ENCODE measurements around the gene LIPG. TPM values are rescaled to one million over a fixed set of nuclear protein-coding genes. Genes with fewer than 3 reads are reported as not detected.

The LIPG gene
- polyA plus RNA-seq, 1 donor: 32.9 TPM

DNA sequence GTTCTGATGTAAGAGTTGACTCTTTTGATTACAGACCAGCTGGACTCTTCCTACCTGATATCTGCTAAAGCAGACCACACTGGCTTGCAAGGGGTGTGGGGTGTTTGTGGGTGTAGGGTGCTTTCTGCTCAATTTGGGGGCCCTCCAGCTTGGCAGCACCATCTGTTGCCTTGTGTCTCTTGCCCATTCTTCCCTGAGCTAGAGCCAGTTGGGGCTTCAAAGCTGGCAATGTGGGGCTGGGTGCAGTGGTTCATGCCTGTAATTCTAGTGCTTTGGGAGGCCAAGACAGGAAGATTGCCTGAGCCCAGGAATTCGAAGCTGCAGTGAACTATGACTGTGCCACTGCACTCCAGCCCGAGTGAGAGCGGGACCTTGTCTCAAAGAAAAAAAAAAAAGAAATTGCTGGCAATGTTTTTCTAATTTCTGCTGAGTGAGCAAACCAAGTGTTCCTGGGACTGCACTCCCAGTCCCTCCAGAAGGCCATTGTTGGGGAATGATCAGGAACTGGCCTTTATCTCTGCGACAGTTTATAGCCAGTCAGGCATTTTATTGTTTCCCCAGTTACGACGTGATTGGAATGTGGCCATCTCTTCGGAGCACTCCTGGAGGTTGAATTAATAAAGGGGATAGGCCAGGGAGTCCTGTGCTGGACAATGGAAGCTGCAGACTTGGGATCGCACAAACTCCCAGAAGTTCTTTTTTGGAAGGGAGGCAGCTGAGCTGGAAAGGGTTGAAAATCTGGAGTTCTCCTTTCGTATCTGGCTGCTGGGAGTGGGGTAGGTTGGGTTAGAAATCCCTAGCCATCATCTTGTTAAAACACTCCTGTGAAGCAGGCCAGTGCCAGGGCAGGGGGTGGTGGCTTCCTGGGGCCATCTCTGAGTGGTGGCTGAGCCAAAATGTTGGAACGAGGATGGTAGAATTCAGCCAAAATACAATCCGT, 57.2 kb downstream of the LIPG start:
- Histone ChIP-seq H3K27ac (ENCODE audit: low read length) (peak overlapping the region; percentile 80), H3K4me1 (ENCODE audit: control insufficient read depth, insufficient read depth, low read length) (peaks cover 24% of the 10 kb centered on the region), H3K27me3 (ENCODE audit: control insufficient read depth, insufficient read depth, low read length) (no peaks in the 10 kb centered on the region), H3K4me3 (ENCODE audit: low read length) (no peak overlapping the region), H3K9me3 (ENCODE audit: control insufficient read depth, low read depth, low read length) (no peaks in the 10 kb centered on the region), H3K36me3 (ENCODE audit: control insufficient read depth, insufficient read depth, low read length) (no peaks in the 10 kb centered on the region)
- WGBS (ENCODE audit: insufficient coverage, low lambda C conversion rate): no CpG with 5 or more reads among the region's 11 CpGs
- DNase-seq: peak; percentile 53 to 86

- DNase-seq: no peak
- 100% methylated on average over 1 of the region's 7 CpGs for WGBS (ENCODE audit: insufficient coverage, low lambda C conversion rate)
- H3K27ac ChIP-seq (ENCODE audit: low read length): no peak overlapping the region
- H3K27me3 ChIP-seq (ENCODE audit: control insufficient read depth, insufficient read depth, low read length): no peaks in the 10 kb centered on the region
- H3K36me3 ChIP-seq (ENCODE audit: control insufficient read depth, insufficient read depth, low read length): no peaks in the 10 kb centered on the region
- no peak overlapping the region for H3K4me3 ChIP-seq (ENCODE audit: low read length)
- no peaks in the 10 kb centered on the region for H3K9me3 ChIP-seq (ENCODE audit: control insufficient read depth, low read depth, low read length)
- H3K4me1 ChIP-seq (ENCODE audit: control insufficient read depth, insufficient read depth, low read length): peaks cover 19% of the 10 kb centered on the region
Observed at GRCh38 chr18:49619801-49620200, 57.9 kb downstream of the LIPG start.

- H3K4me3 ChIP-seq (ENCODE audit: low read length): no peak overlapping the region
- no peak for DNase-seq
- H3K27ac ChIP-seq (ENCODE audit: low read length): no peak overlapping the region
- no peaks in the 10 kb centered on the region for H3K27me3 ChIP-seq (ENCODE audit: control insufficient read depth, insufficient read depth, low read length)
- 83% methylated on average over 1 of the region's 3 CpGs for WGBS (ENCODE audit: insufficient coverage, low lambda C conversion rate)
- H3K36me3 ChIP-seq (ENCODE audit: control insufficient read depth, insufficient read depth, low read length): no peaks in the 10 kb centered on the region
- H3K4me1 ChIP-seq (ENCODE audit: control insufficient read depth, insufficient read depth, low read length): peaks cover 17% of the 10 kb centered on the region
- H3K9me3 ChIP-seq (ENCODE audit: control insufficient read depth, low read depth, low read length): no peaks in the 10 kb centered on the region
Observed at GRCh38 chr18:49621301-49621700, 59.4 kb downstream of the LIPG start.

GRCh38 chr18:49621717-49622351, 60.0 kb downstream of the LIPG start:
- no CpG with 5 or more reads among the region's 12 CpGs for WGBS (ENCODE audit: insufficient coverage, low lambda C conversion rate)
- no peaks in the 10 kb centered on the region for H3K9me3 ChIP-seq (ENCODE audit: control insufficient read depth, low read depth, low read length)
- peaks cover 17% of the 10 kb centered on the region for H3K4me1 ChIP-seq (ENCODE audit: control insufficient read depth, insufficient read depth, low read length)
- no peak overlapping the region for H3K4me3 ChIP-seq (ENCODE audit: low read length)
- H3K27me3 ChIP-seq (ENCODE audit: control insufficient read depth, insufficient read depth, low read length): no peaks in the 10 kb centered on the region
- no peaks in the 10 kb centered on the region for H3K36me3 ChIP-seq (ENCODE audit: control insufficient read depth, insufficient read depth, low read length)
- no peak for DNase-seq
- no peak overlapping the region for H3K27ac ChIP-seq (ENCODE audit: low read length)

GRCh38 chr18:49623571-49623970, 61.7 kb downstream of the LIPG start:
- peaks cover 14% of the 10 kb centered on the region for H3K4me1 ChIP-seq (ENCODE audit: control insufficient read depth, insufficient read depth, low read length)
- H3K4me3 ChIP-seq (ENCODE audit: low read length): no peak overlapping the region
- H3K36me3 ChIP-seq (ENCODE audit: control insufficient read depth, insufficient read depth, low read length): no peaks in the 10 kb centered on the region
- WGBS (ENCODE audit: insufficient coverage, low lambda C conversion rate): 100% methylated on average over 1 of the region's 6 CpGs
- no peaks in the 10 kb centered on the region for H3K9me3 ChIP-seq (ENCODE audit: control insufficient read depth, low read depth, low read length)
- no peak overlapping the region for H3K27ac ChIP-seq (ENCODE audit: low read length)
- H3K27me3 ChIP-seq (ENCODE audit: control insufficient read depth, insufficient read depth, low read length): no peaks in the 10 kb centered on the region
- DNase-seq: no peak

GRCh38 chr18:49625021-49625691, 63.3 kb downstream of the LIPG start:
- 100% methylated on average over 1 of the region's 9 CpGs for WGBS (ENCODE audit: insufficient coverage, low lambda C conversion rate)

GRCh38 chr18:49626842-49627467, 65.1 kb downstream of the LIPG start:
- no peak overlapping the region for H3K27ac ChIP-seq (ENCODE audit: low read length)
- no peaks in the 10 kb centered on the region for H3K9me3 ChIP-seq (ENCODE audit: control insufficient read depth, low read depth, low read length)
- DNase-seq: peak in 1 of 2 donors; percentile 65
- H3K36me3 ChIP-seq (ENCODE audit: control insufficient read depth, insufficient read depth, low read length): no peaks in the 10 kb centered on the region
- no peaks in the 10 kb centered on the region for H3K27me3 ChIP-seq (ENCODE audit: control insufficient read depth, insufficient read depth, low read length)
- no peak overlapping the region for H3K4me3 ChIP-seq (ENCODE audit: low read length)
- peaks cover 32% of the 10 kb centered on the region for H3K4me1 ChIP-seq (ENCODE audit: control insufficient read depth, insufficient read depth, low read length)
- WGBS (ENCODE audit: insufficient coverage, low lambda C conversion rate): no CpG with 5 or more reads among the region's 8 CpGs

More at GRCh38 chr18:49625021-49625691, 63.3 kb downstream of the LIPG start:
- no peak for DNase-seq
- Histone ChIP-seq H3K27me3 (ENCODE audit: control insufficient read depth, insufficient read depth, low read length) (no peaks in the 10 kb centered on the region), H3K4me3 (ENCODE audit: low read length) (no peak overlapping the region), H3K9me3 (ENCODE audit: control insufficient read depth, low read depth, low read length) (no peaks in the 10 kb centered on the region), H3K36me3 (ENCODE audit: control insufficient read depth, insufficient read depth, low read length) (no peaks in the 10 kb centered on the region), H3K4me1 (ENCODE audit: control insufficient read depth, insufficient read depth, low read length) (peaks cover 18% of the 10 kb centered on the region), H3K27ac (ENCODE audit: low read length) (no peak overlapping the region)

DNA sequence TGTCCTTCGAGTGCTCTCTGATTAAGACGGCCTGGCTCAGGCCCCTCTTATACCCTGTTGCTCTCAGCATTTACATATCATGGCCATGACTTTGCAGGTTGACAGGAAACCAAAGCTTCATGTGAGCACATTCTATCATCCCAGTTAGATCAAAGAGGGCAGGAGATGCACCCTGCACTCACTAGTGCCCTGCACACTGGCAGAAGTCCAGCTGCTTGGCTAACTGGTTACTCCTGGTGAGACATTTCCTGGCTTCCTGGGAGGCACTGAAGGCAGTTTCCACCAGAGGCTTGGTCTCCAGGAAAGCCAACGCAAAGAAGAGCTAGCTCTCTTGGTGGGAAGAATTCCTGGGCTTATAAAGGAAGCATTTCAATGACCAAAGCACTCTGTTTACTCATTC, 66.3 kb downstream of the LIPG start:
- no CpG with 5 or more reads among the region's 3 CpGs for WGBS (ENCODE audit: insufficient coverage, low lambda C conversion rate)
- DNase-seq: no peak
- no peaks in the 10 kb centered on the region for H3K27me3 ChIP-seq (ENCODE audit: control insufficient read depth, insufficient read depth, low read length)
- no peak overlapping the region for H3K4me3 ChIP-seq (ENCODE audit: low read length)
- peaks cover 34% of the 10 kb centered on the region for H3K4me1 ChIP-seq (ENCODE audit: control insufficient read depth, insufficient read depth, low read length)
- no peak overlapping the region for H3K27ac ChIP-seq (ENCODE audit: low read length)
- no peaks in the 10 kb centered on the region for H3K36me3 ChIP-seq (ENCODE audit: control insufficient read depth, insufficient read depth, low read length)
- no peaks in the 10 kb centered on the region for H3K9me3 ChIP-seq (ENCODE audit: control insufficient read depth, low read depth, low read length)

GRCh38 chr18:49628881-49629795, 67.3 kb downstream of the LIPG start:
- peak in 1 of 2 donors; percentile 61 for DNase-seq
- Histone ChIP-seq H3K27ac (ENCODE audit: low read length) (peak overlapping the region; percentile 76), H3K27me3 (ENCODE audit: control insufficient read depth, insufficient read depth, low read length) (no peaks in the 10 kb centered on the region), H3K9me3 (ENCODE audit: control insufficient read depth, low read depth, low read length) (no peaks in the 10 kb centered on the region), H3K4me3 (ENCODE audit: low read length) (no peak overlapping the region), H3K4me1 (ENCODE audit: control insufficient read depth, insufficient read depth, low read length) (peaks cover 34% of the 10 kb centered on the region), H3K36me3 (ENCODE audit: control insufficient read depth, insufficient read depth, low read length) (no peaks in the 10 kb centered on the region)
- no CpG with 5 or more reads among the region's 16 CpGs for WGBS (ENCODE audit: insufficient coverage, low lambda C conversion rate)

All from large intestine (tissue), 3 donors.